ENCODE results near the gene ATP8B4. TPM values are rescaled to one million over a fixed set of nuclear protein-coding genes. Genes with fewer than 3 reads are reported as not detected.
A peak's percentile ranks its signal among the peaks of the same experiment; 100 is the strongest.

The ATP8B4 gene
- polyA plus RNA-seq, 1 of the 3 experiments (the other 2 are of a cell fraction): 0.03 TPM

GRCh38 chr15:50128266-50128665 lies 9.2 kb upstream of the ATP8B4 start:
- no peak overlapping the region for H3K4me2 ChIP-seq
- CTCF ChIA-PET: interaction anchor here (0.8 to 1.8 kb wide), 5 partner anchors 9 to 1266 kb away, joined by 3 to 7 read pairs (median 4); no protein-coding TSS in a partner anchor
- H2AFZ ChIP-seq (ENCODE audit: low read depth): no peak overlapping the region
- no peaks in the 10 kb centered on the region for H3F3A ChIP-seq (replicated peaks; ENCODE audit: insufficient read depth)
- H3K79me2 ChIP-seq (ENCODE audit: insufficient read depth): no peaks in the 10 kb centered on the region
- H4K20me1 ChIP-seq (ENCODE audit: insufficient read depth): no peaks in the 10 kb centered on the region
- no peaks in the 10 kb centered on the region for H3K9me3 ChIP-seq
- DNase-seq: peak; percentile 7
- TF ChIP-seq FOXM1 (IDR thresholded peaks at IDR 0.05; ENCODE audit: low read depth) (no peak), GABPA (IDR thresholded peaks at IDR 0.05; ENCODE audit: low read depth) (no peak)
- no peaks in the 10 kb centered on the region for H3K4me1 ChIP-seq (ENCODE audit: control insufficient read depth in 1 of 2, insufficient read depth in 2 of 2, low read depth in 1 of 2, low read length in 1 of 2)
- no peaks in the 10 kb centered on the region for H3K9me2 ChIP-seq
- POLR2A ChIA-PET: no interaction called here
- H3K4me3 ChIP-seq (ENCODE audit: low read depth in 2 of 2, low read length in 1 of 2): no peak overlapping the region
- H3K27me3 ChIP-seq (ENCODE audit: insufficient read depth): no peaks in the 10 kb centered on the region
- no peak overlapping the region for H3K27ac ChIP-seq (ENCODE audit: low read depth in 2 of 2, low read length in 1 of 2)
- H3K36me3 ChIP-seq (replicated peaks in 1 of 2; ENCODE audit: control insufficient read depth in 1 of 2, insufficient read depth in 2 of 2, low read length in 1 of 2): no peaks in the 10 kb centered on the region
- no peak overlapping the region for H3K9ac ChIP-seq

GRCh38 chr15:50127255-50127777 lies 8.3 kb upstream of the ATP8B4 start:
- Histone ChIP-seq H3K79me2 (ENCODE audit: insufficient read depth) (no peaks in the 10 kb centered on the region), H3K27ac (ENCODE audit: low read depth in 2 of 2, low read length in 1 of 2) (no peak overlapping the region), H3K36me3 (replicated peaks in 1 of 2; ENCODE audit: control insufficient read depth in 1 of 2, insufficient read depth in 2 of 2, low read length in 1 of 2) (no peaks in the 10 kb centered on the region), H3K4me1 (ENCODE audit: control insufficient read depth in 1 of 2, insufficient read depth in 2 of 2, low read depth in 1 of 2, low read length in 1 of 2) (no peaks in the 10 kb centered on the region), H3K9ac (no peak overlapping the region), H3K27me3 (ENCODE audit: insufficient read depth) (no peaks in the 10 kb centered on the region), H3K4me2 (no peak overlapping the region), H3K9me3 (no peaks in the 10 kb centered on the region), H3F3A (replicated peaks; ENCODE audit: insufficient read depth) (no peaks in the 10 kb centered on the region), H2AFZ (ENCODE audit: low read depth) (no peak overlapping the region), H4K20me1 (ENCODE audit: insufficient read depth) (no peaks in the 10 kb centered on the region), H3K4me3 (ENCODE audit: low read depth in 2 of 2, low read length in 1 of 2) (no peak overlapping the region), H3K9me2 (no peaks in the 10 kb centered on the region)
- 82% methylated on average over 4 of the region's 4 CpGs for WGBS (ENCODE audit: low lambda C conversion rate)
- CTCF ChIA-PET: interaction anchor here (1.0 to 1.8 kb wide), 3 partner anchors 18 to 1265 kb away, joined by 3 to 7 read pairs (median 4); no protein-coding TSS in a partner anchor
- TF ChIP-seq IRF3 (IDR thresholded peaks at IDR 0.05; ENCODE audit: low read depth, low read length) (no peak), MAX (IDR thresholded peaks at IDR 0.05; ENCODE audit: low read depth) (no peak), RXRA (IDR thresholded peaks at IDR 0.05; ENCODE audit: borderline replicate concordance, low read depth) (no peak)
- POLR2A ChIA-PET: no interaction called here
- no peak for DNase-seq

- no peaks in the 10 kb centered on the region for H3F3A ChIP-seq (replicated peaks; ENCODE audit: insufficient read depth)
- H4K20me1 ChIP-seq (ENCODE audit: insufficient read depth): no peaks in the 10 kb centered on the region
- no peaks in the 10 kb centered on the region for H3K27me3 ChIP-seq (ENCODE audit: insufficient read depth)
- H3K79me2 ChIP-seq (ENCODE audit: insufficient read depth): no peaks in the 10 kb centered on the region
- DNase-seq: no peak
- H2AFZ ChIP-seq (ENCODE audit: low read depth): no peak overlapping the region
- POLR2A ChIA-PET: no interaction called here
- no peak overlapping the region for H3K4me2 ChIP-seq
- no peak overlapping the region for H3K27ac ChIP-seq (ENCODE audit: low read depth in 2 of 2, low read length in 1 of 2)
- TF ChIP-seq REST (IDR thresholded peaks at IDR 0.05; ENCODE audit: low read depth, low read length): no peak
- TF ChIP-seq FOXJ3 (CRISPR knock-in tag; IDR thresholded peaks at IDR 0.05): no peak
- TF ChIP-seq IRF3 (IDR thresholded peaks at IDR 0.05; ENCODE audit: low read depth, low read length): no peak
- TF ChIP-seq SIN3A (IDR thresholded peaks at IDR 0.05; ENCODE audit: borderline replicate concordance, low read depth, low read length): no peak
- TF ChIP-seq GABPA (IDR thresholded peaks at IDR 0.05; ENCODE audit: low read depth): no peak
- TF ChIP-seq RXRA (IDR thresholded peaks at IDR 0.05; ENCODE audit: borderline replicate concordance, low read depth): no peak
- no peaks in the 10 kb centered on the region for H3K36me3 ChIP-seq (replicated peaks in 1 of 2; ENCODE audit: control insufficient read depth in 1 of 2, insufficient read depth in 2 of 2, low read length in 1 of 2)
- CTCF ChIA-PET: no interaction called here
- no peaks in the 10 kb centered on the region for H3K9me3 ChIP-seq
- H3K4me1 ChIP-seq (ENCODE audit: control insufficient read depth in 1 of 2, insufficient read depth in 2 of 2, low read depth in 1 of 2, low read length in 1 of 2): no peaks in the 10 kb centered on the region
- no peak overlapping the region for H3K9ac ChIP-seq
- WGBS (ENCODE audit: low lambda C conversion rate): 70% methylated on average over 4 of the region's 4 CpGs
- H3K4me3 ChIP-seq (ENCODE audit: low read depth in 2 of 2, low read length in 1 of 2): no peak overlapping the region
- no peaks in the 10 kb centered on the region for H3K9me2 ChIP-seq
These were observed 7.0 kb upstream of the ATP8B4 start for GRCh38 chr15:50126072-50126471.

Measured in SK-N-SH (cell line).